Kidney (tissue), 14 donors: Measurements from ENCODE around the gene LAMP5. TPM values are rescaled to one million over a fixed set of nuclear protein-coding genes. Genes with fewer than 3 reads are reported as not detected.

ENCODE experiments used
- DNase-seq, 5 donors: peaks; one replicate each; pipeline ENCODE4 v3.0.0-alpha.2; 2013 to 2020
- FAIRE-seq: peaks from 2 replicates; lab custom pipeline; 2012; peaks lifted over from hg19 to GRCh38; lab: Jason Lieb, UNC
- H3K27ac ChIP-seq, 2 donors: one replicate each; pipeline ENCODE4 v1.7.0; 2013; ENCODE audit warnings: low read depth in 2 of 2, low read length in 2 of 2, inconsistent platforms in 1 of 2
- H3K27me3 ChIP-seq: one replicate; pipeline ENCODE4 v1.7.1; 2013; ENCODE audit warnings: low read length, inconsistent platforms; ENCODE audit not compliant: control insufficient read depth, insufficient read depth
- H3K36me3 ChIP-seq, 3 donors: one replicate each; pipeline versions ENCODE4 v1.7.0 to v1.7.1; 2013; ENCODE audit warnings: low read length in 3 of 3, control low read depth in 1 of 3, inconsistent platforms in 1 of 3; ENCODE audit not compliant: insufficient read depth in 3 of 3, control insufficient read depth in 2 of 3
- H3K4me1 ChIP-seq, 3 donors: one replicate each; pipeline versions ENCODE4 v1.7.0 to v1.7.1; 2013; ENCODE audit warnings: low read length in 3 of 3, inconsistent platforms in 1 of 3, low read depth in 1 of 3; ENCODE audit not compliant: control insufficient read depth in 2 of 3, insufficient read depth in 2 of 3
- H3K4me3 ChIP-seq, 3 donors: one replicate each; pipeline versions ENCODE4 v1.7.0 to v1.8.1; 2013; ENCODE audit warnings: low read length in 3 of 3, control low read depth in 1 of 3, inconsistent platforms in 1 of 3
- H3K9ac ChIP-seq, 3 donors: one replicate each; pipeline versions ENCODE4 v1.7.0 to v1.7.1; 2013; ENCODE audit warnings: low read length in 3 of 3, control low read depth in 1 of 3, inconsistent platforms in 1 of 3
- H3K9me3 ChIP-seq, 3 donors: one replicate each; pipeline versions ENCODE4 v1.7.0 to v1.7.1; 2013; ENCODE audit warnings: low read length in 3 of 3, control low read depth in 1 of 3, inconsistent platforms in 1 of 3; ENCODE audit not compliant: control insufficient read depth in 2 of 3, insufficient read depth in 1 of 3
- intact Hi-C: fragments of 100-400 bp; cut with DNase I; formaldehyde crosslinking; loops from one replicate; pipeline ENCODE4 v1.11.1; 2022
- polyA plus RNA-seq: library from polyadenylated mRNA; stranded (reverse); fragments of 350-450 nt; fragmentation: Illumina TruSeq; extraction: RNeasy Lipid Tissue Mini Kit (QIAGEN cat#74804); gene quantifications from one replicate; pipeline ENCODE4 v1.2.3, GENCODE V29; 2014; ENCODE audit warnings: low read depth, low replicate concordance; ENCODE audit not compliant: insufficient read depth
- total RNA-seq: library from RNA; stranded (reverse); fragmentation: NEBNext Ultra II Directional; extraction: Animal tissue kit (Norgen Biotek cat#: 25700); gene quantifications from one replicate; pipeline ENCODE4 v1.2.1, GENCODE V29; 2021
- TF ChIP-seq, protein P1 (sequence below): IDR thresholded peaks from 3 replicates; pipeline ENCODE4 v1.5.1; 2012; ENCODE audit warnings: mild to moderate bottlenecking, moderate library complexity, borderline replicate concordance; ENCODE audit not compliant: insufficient read depth; ENCODE audit errors: extremely low read depth
- donor health status: control.
- donor health status: control.
- donor health status: control.
- donor health status: control.
- donor health status: control.
- donor health status: DM: yes; HTN: yes; CAD: no.
- donor health status: Normal renal cell carcinoma (clear cell type).

LAMP5 gene
- total and polyA plus RNA-seq, 2 donors from 2014 or later, result 0.82 to 3.2 TPM

DNA sequence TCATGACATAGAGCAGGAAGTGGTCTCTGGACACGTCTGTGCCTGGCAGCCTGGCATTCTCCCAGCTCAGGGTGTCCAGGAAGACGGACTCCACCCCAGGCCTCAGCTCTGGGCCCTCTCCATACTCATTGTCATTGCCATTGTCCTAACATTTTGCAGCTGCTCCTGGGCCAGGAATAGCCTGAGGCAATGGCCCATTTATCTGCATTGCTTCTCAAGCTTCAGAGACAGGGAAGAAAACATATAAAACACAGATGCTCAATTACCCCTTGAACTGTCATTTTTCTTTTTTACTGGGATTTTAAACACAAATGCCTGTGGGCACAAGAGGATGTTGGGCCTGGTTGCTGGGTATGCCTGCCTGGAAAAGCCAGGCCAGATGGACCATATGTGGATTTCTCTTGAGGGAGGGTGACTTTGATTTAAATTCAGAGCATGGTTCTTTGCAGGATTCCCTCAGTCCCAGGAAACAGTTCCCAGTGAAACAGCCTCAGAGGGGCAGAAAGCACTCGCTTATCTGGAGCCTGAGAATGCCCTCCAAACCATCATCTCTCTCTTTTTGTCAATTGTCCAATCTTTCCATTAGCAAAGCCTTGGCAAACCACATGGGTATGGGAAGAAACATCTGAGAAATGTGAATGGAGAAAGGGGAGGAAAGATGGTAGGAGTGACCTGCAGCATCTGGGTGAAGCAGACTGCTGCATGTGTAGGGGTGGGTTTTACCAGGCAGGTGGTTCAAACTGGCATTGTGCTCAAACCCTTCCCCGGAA is 17.9 kb downstream of the LAMP5 start:
- intact Hi-C loops, result no loop called here
- no peak overlapping the region for H3K9ac ChIP-seq
- H3K27ac ChIP-seq, result no peak overlapping the region
- no peak overlapping the region for H3K4me3 ChIP-seq
- no peaks in the 10 kb centered on the region for H3K27me3 ChIP-seq
- H3K4me1 ChIP-seq, result no peaks in the 10 kb centered on the region
- TF ChIP-seq, protein P1, sequence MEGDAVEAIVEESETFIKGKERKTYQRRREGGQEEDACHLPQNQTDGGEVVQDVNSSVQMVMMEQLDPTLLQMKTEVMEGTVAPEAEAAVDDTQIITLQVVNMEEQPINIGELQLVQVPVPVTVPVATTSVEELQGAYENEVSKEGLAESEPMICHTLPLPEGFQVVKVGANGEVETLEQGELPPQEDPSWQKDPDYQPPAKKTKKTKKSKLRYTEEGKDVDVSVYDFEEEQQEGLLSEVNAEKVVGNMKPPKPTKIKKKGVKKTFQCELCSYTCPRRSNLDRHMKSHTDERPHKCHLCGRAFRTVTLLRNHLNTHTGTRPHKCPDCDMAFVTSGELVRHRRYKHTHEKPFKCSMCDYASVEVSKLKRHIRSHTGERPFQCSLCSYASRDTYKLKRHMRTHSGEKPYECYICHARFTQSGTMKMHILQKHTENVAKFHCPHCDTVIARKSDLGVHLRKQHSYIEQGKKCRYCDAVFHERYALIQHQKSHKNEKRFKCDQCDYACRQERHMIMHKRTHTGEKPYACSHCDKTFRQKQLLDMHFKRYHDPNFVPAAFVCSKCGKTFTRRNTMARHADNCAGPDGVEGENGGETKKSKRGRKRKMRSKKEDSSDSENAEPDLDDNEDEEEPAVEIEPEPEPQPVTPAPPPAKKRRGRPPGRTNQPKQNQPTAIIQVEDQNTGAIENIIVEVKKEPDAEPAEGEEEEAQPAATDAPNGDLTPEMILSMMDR, result no peak
- DNase-seq, result no peak
- no peak for FAIRE-seq
- H3K9me3 ChIP-seq, result no peaks in the 10 kb centered on the region
- no peaks in the 10 kb centered on the region for H3K36me3 ChIP-seq

DNA sequence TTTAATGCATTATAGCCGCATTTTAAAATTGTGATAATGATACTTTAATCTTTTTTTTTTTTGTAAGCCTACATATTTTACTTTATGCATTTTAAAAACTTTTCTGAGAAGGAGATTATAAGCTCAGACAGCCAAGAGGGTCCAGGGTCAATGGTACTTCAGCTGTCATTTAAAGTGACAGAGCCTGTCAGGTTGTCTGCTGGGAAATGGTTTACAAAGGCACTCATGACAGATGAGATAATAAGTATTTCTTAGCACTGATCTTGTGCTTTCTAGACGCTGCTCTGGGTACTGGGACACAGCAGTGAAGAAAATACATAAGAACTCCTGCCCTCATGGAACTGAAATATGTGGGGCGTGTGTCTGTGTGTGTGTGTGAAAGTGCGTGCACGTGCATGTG is 19.6 kb downstream of the LAMP5 start:
- Histone ChIP-seq H3K36me3 (no peaks in the 10 kb centered on the region), H3K9me3 (no peaks in the 10 kb centered on the region), H3K27me3 (no peaks in the 10 kb centered on the region), H3K27ac (no peak overlapping the region), H3K4me3 (no peak overlapping the region), H3K4me1 (no peaks in the 10 kb centered on the region), H3K9ac (no peak overlapping the region)
- TF ChIP-seq, protein P1, result no peak
- DNase-seq (no peak), FAIRE-seq (no peak)
- intact Hi-C loops, result no loop called here

DNA sequence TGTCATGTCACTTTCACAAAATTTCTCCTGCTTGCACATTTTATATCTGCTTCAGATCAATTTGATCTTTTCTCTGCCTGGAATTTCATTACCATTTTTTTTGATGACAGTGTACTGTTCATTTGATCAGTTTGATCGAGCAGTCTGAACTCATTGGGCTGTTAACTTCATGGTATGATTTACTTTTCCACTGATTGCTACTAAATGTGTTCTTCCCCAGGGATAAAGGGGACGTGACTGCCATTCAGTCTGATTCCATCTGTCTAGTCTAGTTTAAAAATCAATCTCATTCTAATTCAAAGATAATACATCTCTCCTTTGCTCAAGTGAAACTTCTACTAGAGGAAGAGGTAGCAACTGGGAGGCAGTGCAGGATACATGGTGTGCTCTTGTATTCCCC is 21.1 kb downstream of the LAMP5 start:
- H3K9me3 ChIP-seq, result no peaks in the 10 kb centered on the region
- H3K27me3 ChIP-seq, result no peaks in the 10 kb centered on the region
- intact Hi-C loops, result no loop called here
- H3K4me1 ChIP-seq, result no peaks in the 10 kb centered on the region
- H3K27ac ChIP-seq, result no peak overlapping the region
- FAIRE-seq, result no peak
- no peak overlapping the region for H3K9ac ChIP-seq
- TF ChIP-seq, protein P1, result no peak
- no peak for DNase-seq
- H3K36me3 ChIP-seq, result no peaks in the 10 kb centered on the region
- H3K4me3 ChIP-seq, result no peak overlapping the region
